OCI-LY1 (cell line): ENCODE data around the gene ACAP3.

Source experiments
- H2AFZ ChIP-seq: fragments of 200-600 bp; sonication (generic), shearing (Covaris generic); 2 replicates; pipeline ENCODE4 v1.6.0; 2014; ENCODE audit warnings: antibody characterized with exemption, mild to moderate bottlenecking, low read length
- H3F3A ChIP-seq: fragments of 200-600 bp; sonication (generic), shearing (Covaris generic); 2 replicates; pipeline ENCODE4 v1.6.0; 2014; ENCODE audit warnings: mild to moderate bottlenecking, antibody characterized with exemption, low read length, moderate library complexity; ENCODE audit not compliant: insufficient read depth
- H3K27ac ChIP-seq: fragments of 200-600 bp; sonication (generic); 2 replicates; pipeline ENCODE4 v1.5.1; 2014; ENCODE audit warnings: low read length, mixed run types, mild to moderate bottlenecking, low read depth; ENCODE audit not compliant: poor library complexity, severe bottlenecking
- H3K27me3 ChIP-seq: fragments of 200-600 bp; sonication (generic); 2 replicates; pipeline ENCODE4 v1.6.0; 2014; ENCODE audit warnings: antibody characterized with exemption, mild to moderate bottlenecking, low read length, moderate library complexity; ENCODE audit not compliant: insufficient read depth
- H3K36me3 ChIP-seq: fragments of 200-600 bp; sonication (generic); 2 replicates; pipeline ENCODE4 v1.6.1; 2014; ENCODE audit warnings: mild to moderate bottlenecking, antibody characterized with exemption, low read length, moderate library complexity, mixed read lengths; ENCODE audit not compliant: insufficient read depth
- H3K4me1 ChIP-seq: fragments of 200-600 bp; sonication (generic); 2 replicates; pipeline ENCODE4 v1.5.1; 2014; ENCODE audit warnings: mild to moderate bottlenecking, low read length, moderate library complexity; ENCODE audit not compliant: insufficient read depth, severe bottlenecking
- H3K4me2 ChIP-seq: fragments of 200-600 bp; sonication (generic), shearing (Covaris generic); 2 replicates; pipeline ENCODE4 v1.6.1; 2014; ENCODE audit warnings: low read length
- H3K4me3 ChIP-seq: fragments of 200-600 bp; sonication (generic); 2 replicates; pipeline ENCODE4 v1.5.1; 2014; ENCODE audit warnings: low read length, low read depth, mild to moderate bottlenecking, mixed read lengths; ENCODE audit not compliant: poor library complexity, severe bottlenecking
- H3K79me2 ChIP-seq: fragments of 200-600 bp; shearing (Covaris generic); 2 replicates; pipeline ENCODE4 v1.6.1; 2016; ENCODE audit warnings: mixed run types, low read length, mixed read lengths; ENCODE audit not compliant: insufficient read depth
- H3K9ac ChIP-seq: fragments of 200-600 bp; sonication (generic), shearing (Covaris generic); 2 replicates; pipeline ENCODE4 v1.6.1; 2014; ENCODE audit warnings: mild to moderate bottlenecking, low read length, mixed read lengths
- H3K9me2 ChIP-seq: fragments of 200-600 bp; sonication (generic), shearing (Covaris generic); 2 replicates; pipeline ENCODE4 v1.6.1; 2014; ENCODE audit warnings: low read depth, mild to moderate bottlenecking, low read length, mixed read lengths
- H3K9me3 ChIP-seq: fragments of 200-600 bp; shearing (Covaris generic); 2 replicates; pipeline ENCODE4 v1.6.1; 2014; ENCODE audit warnings: low read length, mixed read lengths
- H4K20me1 ChIP-seq: fragments of 200-600 bp; sonication (generic), shearing (Covaris generic); 2 replicates; pipeline ENCODE4 v1.6.0; 2016; ENCODE audit warnings: mild to moderate bottlenecking, low read length; ENCODE audit not compliant: insufficient read depth
- CTCF ChIP-seq: fragments of 200-600 bp; sonication (generic), shearing (Covaris generic); IDR thresholded peaks from 2 replicates; pipeline ENCODE4 v1.5.1; 2017; ENCODE audit warnings: mild to moderate bottlenecking, antibody characterized with exemption, low read length, moderate library complexity, mixed read lengths
- EZH2 ChIP-seq: fragments of 200-600 bp; sonication (generic), shearing (Covaris generic); IDR thresholded peaks from 2 replicates; pipeline ENCODE4 v1.8.0; 2017; ENCODE audit warnings: borderline replicate concordance, mixed run types, mild to moderate bottlenecking, antibody characterized with exemption, low read length, moderate library complexity, mixed read lengths

ACAP3 gene

GRCh38 chr1:1313500-1314236, 5.9 kb upstream of the ACAP3 start:
- Histone ChIP-seq H3K9me2 (no peaks in the 10 kb centered on the region), H3K36me3 (peaks cover 73% of the 10 kb centered on the region), H3K27me3 (no peaks in the 10 kb centered on the region), H2AFZ (no peak overlapping the region), H3K27ac (no peak overlapping the region), H3K79me2 (no peaks in the 10 kb centered on the region), H3K9ac (no peak overlapping the region), H3K4me3 (no peak overlapping the region), H3K4me2 (no peak overlapping the region), H3K9me3 (no peaks in the 10 kb centered on the region), H4K20me1 (no peaks in the 10 kb centered on the region), H3F3A (no peaks in the 10 kb centered on the region), H3K4me1 (peaks cover 16% of the 10 kb centered on the region)
- TF ChIP-seq EZH2, result no peak
- no peak for TF ChIP-seq CTCF

GRCh38 chr1:1312450-1313314, 5.0 kb upstream of the ACAP3 start:
- no peaks in the 10 kb centered on the region for H3K9me2 ChIP-seq
- no peak overlapping the region for H2AFZ ChIP-seq
- H3K27me3 ChIP-seq, result no peaks in the 10 kb centered on the region
- H3K4me1 ChIP-seq, result peaks cover 16% of the 10 kb centered on the region
- H3K4me3 ChIP-seq, result no peak overlapping the region
- no peaks in the 10 kb centered on the region for H4K20me1 ChIP-seq
- no peaks in the 10 kb centered on the region for H3F3A ChIP-seq
- H3K79me2 ChIP-seq, result no peaks in the 10 kb centered on the region
- H3K4me2 ChIP-seq, result no peak overlapping the region
- no peaks in the 10 kb centered on the region for H3K9me3 ChIP-seq
- H3K27ac ChIP-seq, result no peak overlapping the region
- TF ChIP-seq EZH2 (no peak), CTCF (no peak)
- H3K36me3 ChIP-seq, result peaks cover 68% of the 10 kb centered on the region
- H3K9ac ChIP-seq, result no peak overlapping the region

GRCh38 chr1:1311107-1312104, 3.7 kb upstream of the ACAP3 start:
- Histone ChIP-seq H3F3A (no peaks in the 10 kb centered on the region), H3K79me2 (no peaks in the 10 kb centered on the region), H3K9ac (no peak overlapping the region), H3K27me3 (no peaks in the 10 kb centered on the region), H3K36me3 (peaks cover 59% of the 10 kb centered on the region), H3K4me3 (no peak overlapping the region), H3K4me1 (peaks cover 27% of the 10 kb centered on the region), H3K27ac (no peak overlapping the region), H3K9me2 (no peaks in the 10 kb centered on the region), H3K9me3 (no peaks in the 10 kb centered on the region), H4K20me1 (no peaks in the 10 kb centered on the region), H3K4me2 (no peak overlapping the region), H2AFZ (no peak overlapping the region)
- TF ChIP-seq CTCF (no peak), EZH2 (no peak)
